Stimulated activated CD4-positive, alpha-beta T cell treated with anti-CD3 and anti-CD28 coated beads, Interleukin-1b, Interleukin-23, amount 100 ng/mL, for 4 hours (primary cell): Measurements from ENCODE around the gene KCNQ4.

Experiments
- DNase-seq, 2 donors: peaks; one replicate each; pipeline ENCODE4 v3.0.0-alpha.2; 2020; ENCODE audit warnings: low read depth in 2 of 2

The KCNQ4 gene

GRCh38 chr1:40840526-40841323 lies 57.1 kb downstream of the KCNQ4 start:
- DNase-seq = no peak

DNA sequence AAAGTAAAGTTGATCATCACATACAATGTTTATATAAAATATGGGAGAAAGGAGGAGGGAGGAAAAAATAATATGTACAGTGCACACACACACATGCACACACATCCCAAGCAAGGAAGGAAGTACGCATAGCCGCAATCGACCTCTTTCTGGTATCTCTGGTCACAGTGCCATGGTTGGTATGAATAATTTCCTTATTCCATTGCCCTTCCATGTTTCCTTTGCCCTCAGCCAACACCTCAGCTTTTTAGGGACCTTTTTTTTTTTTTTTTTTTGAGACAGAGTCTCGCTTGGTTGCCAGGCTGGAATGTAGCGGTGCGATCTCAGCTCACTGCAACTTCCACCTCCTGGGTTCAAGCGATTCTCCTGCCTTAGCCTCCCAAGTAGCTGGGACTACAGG lies 58.0 kb downstream of the KCNQ4 start:
- DNase-seq = no peak

DNA sequence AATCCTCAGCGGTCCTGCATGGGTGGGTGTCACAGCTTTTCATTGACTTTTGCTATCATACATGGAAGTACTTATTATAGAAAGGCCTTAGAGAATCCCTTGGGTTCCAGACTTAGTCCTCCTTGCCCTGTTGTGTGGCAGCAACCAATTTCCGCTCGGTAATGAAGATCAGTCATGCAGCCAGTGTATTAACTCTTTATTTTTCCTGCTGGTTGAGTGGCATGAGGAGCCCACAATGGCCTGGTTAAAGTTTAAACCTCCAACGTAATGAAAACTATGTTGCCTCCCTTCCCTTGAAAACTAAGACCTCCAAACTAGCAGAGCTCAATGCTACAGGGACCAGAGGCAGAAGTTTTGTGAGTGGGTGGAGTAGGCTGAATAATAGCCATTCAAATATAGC lies 58.6 kb downstream of the KCNQ4 start:
- DNase-seq = no peak

GRCh38 chr1:40842691-40843090 lies 59.1 kb downstream of the KCNQ4 start:
- DNase-seq = no peak

GRCh38 chr1:40844079-40844478 lies 60.5 kb downstream of the KCNQ4 start:
- DNase-seq = no peak

DNA sequence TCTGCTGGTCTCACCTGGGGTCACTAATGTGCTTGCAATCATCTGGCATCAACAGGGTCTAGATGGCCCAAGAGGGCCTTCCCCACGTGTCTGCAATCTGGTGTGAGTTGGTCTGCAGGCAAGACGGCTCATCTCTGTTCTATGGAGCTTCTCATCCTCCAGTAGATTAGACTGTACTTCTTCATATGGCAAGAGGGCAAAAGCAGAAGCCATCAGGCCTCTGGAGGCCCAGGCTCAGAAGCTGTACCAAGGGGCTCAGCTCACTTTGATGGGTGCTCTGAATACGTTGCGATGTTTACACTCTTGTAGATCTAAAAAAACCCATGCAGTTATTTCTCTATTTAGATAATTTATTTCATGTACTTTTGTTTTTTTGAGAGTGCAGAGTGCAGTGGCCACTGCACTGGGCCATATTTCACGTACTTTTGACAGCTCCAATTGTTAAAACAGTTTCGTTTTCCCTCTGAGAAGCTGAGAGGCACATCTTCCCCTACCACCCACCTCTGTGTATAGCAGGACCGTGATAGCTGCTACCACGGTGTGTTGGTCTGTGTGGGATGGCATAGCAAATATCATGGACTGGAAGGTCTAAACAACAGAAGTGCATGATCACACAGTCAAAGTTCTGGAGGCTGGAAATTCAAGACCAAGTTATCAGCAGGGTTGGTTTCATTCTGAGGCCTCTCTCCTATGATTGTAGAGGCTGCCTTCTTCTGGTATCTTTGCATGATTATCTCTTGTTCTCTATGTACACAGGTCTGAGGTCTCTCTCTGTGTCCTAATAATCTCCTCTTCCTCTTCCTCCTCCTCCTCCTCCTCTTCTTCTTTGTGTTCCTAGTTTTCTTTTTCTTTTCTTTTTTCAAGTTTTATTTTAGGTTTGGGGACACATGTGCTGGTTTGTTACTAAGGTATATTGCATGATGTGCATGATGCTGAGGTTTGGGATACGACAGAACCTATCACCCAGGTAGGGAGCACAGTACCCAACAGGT lies 61.6 kb downstream of the KCNQ4 start:
- DNase-seq = no peak

DNA sequence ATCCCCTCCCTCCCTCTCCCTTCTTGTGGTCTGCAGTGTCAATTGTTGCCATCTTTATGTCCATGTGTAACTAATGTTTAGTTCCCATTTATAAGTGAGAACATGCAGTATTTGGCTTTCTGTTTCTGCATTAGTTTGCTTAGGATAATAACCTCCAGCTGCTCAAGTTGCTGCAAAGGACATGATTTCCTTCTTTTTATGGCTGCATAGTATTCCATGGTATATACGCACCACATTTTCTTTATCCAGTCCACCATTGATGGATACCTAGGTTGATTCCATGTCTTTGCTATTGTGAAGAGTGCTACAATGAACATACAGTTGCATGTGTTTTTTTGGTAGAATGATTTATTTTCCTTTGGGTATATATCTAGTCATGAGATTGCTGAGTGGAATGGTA lies 62.3 kb downstream of the KCNQ4 start:
- no peak for DNase-seq

DNA sequence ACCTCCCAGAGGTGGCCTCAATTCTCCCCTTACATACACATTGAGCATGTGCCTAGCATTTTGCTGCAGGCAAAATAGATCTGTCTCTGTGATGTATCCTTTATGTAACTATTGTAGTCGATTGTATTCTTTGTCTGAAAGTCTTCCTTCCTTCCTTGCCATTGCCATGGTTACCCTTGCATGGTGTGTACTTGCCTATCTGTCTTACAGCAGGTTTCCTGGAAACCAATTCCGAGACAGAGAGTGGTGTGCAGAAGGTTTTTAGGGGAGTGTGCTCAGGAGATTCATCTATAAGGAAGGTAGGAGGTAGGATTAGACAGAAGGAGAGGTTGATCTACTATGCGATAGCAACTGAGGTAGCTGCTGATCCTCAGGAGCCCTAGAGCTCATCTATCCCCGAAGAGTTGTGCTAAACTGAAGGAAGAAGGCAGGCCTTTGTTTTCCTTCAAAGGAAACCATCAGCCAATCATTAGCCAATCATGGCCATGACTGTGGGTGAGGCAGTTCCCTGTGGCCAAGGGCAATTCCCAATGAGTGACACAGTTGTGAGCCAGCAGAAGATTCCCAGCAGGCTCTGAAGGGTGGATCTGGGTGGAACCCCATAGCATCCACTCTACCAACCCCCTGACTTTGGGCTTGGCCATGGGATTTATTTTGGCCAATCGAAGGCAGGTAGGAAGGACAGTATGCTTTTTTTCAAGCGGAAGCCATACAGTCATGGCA lies 63.6 kb downstream of the KCNQ4 start:
- DNase-seq = no peak

GRCh38 chr1:40848530-40849189 lies 65.1 kb downstream of the KCNQ4 start:
- DNase-seq = no peak

- peak; percentile 64 to 77 for DNase-seq
Measured at GRCh38 chr1:40849801-40850592, 66.4 kb downstream of the KCNQ4 start.

GRCh38 chr1:40851643-40852042 lies 68.1 kb downstream of the KCNQ4 start:
- DNase-seq = no peak

GRCh38 chr1:40853113-40853884 lies 69.7 kb downstream of the KCNQ4 start:
- DNase-seq = no peak

DNA sequence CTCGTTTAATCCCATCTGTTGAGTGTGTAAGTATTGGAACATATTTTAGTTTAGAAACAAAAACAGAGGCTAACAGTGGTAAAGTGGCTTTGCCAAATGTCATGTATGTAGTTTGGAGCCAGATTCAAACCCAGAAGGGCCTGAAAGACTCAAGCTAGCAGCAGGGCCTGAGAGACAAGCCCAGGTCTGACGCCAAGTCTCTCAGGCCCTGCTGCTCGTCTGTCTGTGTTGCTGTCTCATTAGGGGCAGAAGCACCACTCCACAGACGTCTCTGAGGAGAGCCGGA lies 70.2 kb downstream of the KCNQ4 start:
- DNase-seq = no peak

DNA sequence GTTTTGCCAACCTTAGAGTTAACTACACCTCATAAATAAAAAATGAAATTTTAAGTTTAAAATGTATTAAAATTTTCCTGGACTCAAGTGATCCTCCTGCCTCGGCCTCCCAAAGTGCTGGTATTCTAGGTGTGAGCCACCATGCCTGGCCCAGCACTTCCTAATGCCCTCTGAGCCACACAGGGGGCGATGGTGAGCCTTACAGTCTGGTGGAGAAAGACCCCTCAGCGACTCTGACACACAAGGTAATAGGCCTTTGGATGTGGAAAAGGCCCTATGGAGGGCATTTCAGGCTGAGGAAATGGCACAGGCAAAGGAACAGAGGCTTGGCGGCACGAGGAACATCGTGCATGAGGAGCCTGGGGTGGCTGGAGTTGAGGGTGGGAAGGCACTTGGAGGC lies 71.9 kb downstream of the KCNQ4 start:
- DNase-seq = no peak

GRCh38 chr1:40856116-40856515 lies 72.5 kb downstream of the KCNQ4 start:
- no peak for DNase-seq

DNA sequence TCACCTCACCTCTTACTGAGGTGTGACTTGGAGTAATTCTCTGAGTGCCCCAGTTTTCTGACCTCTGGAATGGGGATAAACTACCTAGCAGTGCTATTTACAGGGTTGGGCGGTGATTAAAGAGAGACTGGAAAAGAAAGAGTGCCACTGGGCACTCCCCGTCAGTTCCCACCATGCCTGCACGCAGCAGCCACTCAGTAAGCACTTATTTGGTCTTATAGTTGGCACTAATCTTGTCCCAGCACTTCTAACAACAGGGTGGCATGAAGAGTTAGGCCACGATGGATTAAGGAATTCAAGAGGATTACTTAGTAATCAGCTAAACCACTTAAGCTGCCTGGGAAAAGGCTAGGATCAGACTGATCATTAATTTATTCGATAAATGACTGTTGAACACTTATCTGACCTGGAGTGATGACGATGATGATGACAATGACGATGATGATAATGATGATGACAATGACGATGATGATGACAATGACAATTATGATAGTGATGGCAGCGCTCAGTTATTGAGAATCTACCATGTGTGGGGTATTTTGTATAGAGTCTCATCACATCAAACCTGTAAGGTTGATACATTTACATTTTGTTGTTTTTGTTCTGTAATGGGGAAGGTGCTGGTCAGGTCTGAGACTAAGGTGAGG lies 73.2 kb downstream of the KCNQ4 start:
- no peak for DNase-seq

DNA sequence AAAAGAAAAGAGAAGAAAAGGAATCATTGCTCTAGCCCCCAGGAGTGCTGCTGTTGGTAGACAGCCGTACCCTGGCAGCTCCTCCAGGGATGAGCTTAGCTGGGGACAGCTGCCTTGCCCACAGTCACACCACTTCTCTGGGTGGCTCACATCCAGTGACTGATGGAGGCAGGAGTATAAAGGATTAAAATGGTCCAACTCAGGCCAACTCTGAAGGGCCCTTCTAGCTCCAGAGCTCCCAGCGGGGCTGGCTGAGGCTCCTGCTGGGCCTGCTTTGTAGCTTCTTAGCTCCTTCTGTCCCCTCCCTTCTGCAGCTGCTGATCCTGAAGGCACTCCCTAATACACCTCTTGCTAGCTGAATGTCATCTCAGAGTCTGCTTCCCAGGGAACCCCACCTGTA lies 74.2 kb downstream of the KCNQ4 start:
- DNase-seq = no peak

- DNase-seq = no peak
Measured at GRCh38 chr1:40858856-40859416, 75.3 kb downstream of the KCNQ4 start.

GRCh38 chr1:40860706-40861223 lies 77.2 kb downstream of the KCNQ4 start:
- no peak for DNase-seq
